GM23248 (cell line): ENCODE results near the gene NID2.

Source experiments
- EZH2 ChIP-seq: fragments of 200-600 bp; sonication (generic); IDR thresholded peaks from 2 replicates; pipeline ENCODE4 v1.6.1; 2018; ENCODE audit warnings: antibody characterized with exemption, mild to moderate bottlenecking; ENCODE audit not compliant: insufficient read depth, poor library complexity, severe bottlenecking
- EZH2phosphoT487 ChIP-seq: fragments of 200-600 bp; sonication (generic); IDR thresholded peaks from 2 replicates; pipeline ENCODE4 v1.6.1; 2018; ENCODE audit warnings: antibody characterized with exemption, moderate library complexity, mild to moderate bottlenecking, low read depth; ENCODE audit not compliant: insufficient read depth

GRCh38 chr14:52048116-52048515 lies 20.7 kb downstream of the NID2 start:
- TF ChIP-seq EZH2 (no peak), EZH2phosphoT487 (no peak)
